Naive thymus-derived CD4-positive, alpha-beta T cell (primary cell): Measurements from ENCODE around the gene TYMS. TPM values are rescaled to one million over a fixed set of nuclear protein-coding genes. Genes with fewer than 3 reads are reported as not detected.
A peak's percentile ranks its signal among the peaks of the same experiment; 100 is the strongest.

Experiments
- ATAC-seq: fragments of 150-1000 bp; cut with Tn5 transposase; 2 replicates; pipeline ENCODE4 v1.10.0; 2021; ENCODE audit warnings: mild to moderate bottlenecking, moderate library complexity
- CTCF ChIA-PET: fragments of 350-600 bp; sonication (Branson Sonifier 250); formaldehyde crosslinking; loops from one replicate; lab custom pipeline; 2021; ENCODE audit warnings: antibody characterized with exemption; lab: Charles Lee
- POLR2A ChIA-PET: fragments of 350-600 bp; sonication (Branson Sonifier 250); formaldehyde crosslinking; loops from one replicate; lab custom pipeline; 2021; ENCODE audit warnings: antibody characterized with exemption, inconsistent platforms; lab: Charles Lee
- DNase-seq, 9 donors: peaks; one replicate each; pipeline versions ENCODE4 v3.0.0 to v3.0.0-alpha.2; 2020 to 2022; ENCODE audit warnings: mixed read lengths in 1 of 9
- H3K27ac ChIP-seq: one replicate; pipeline ENCODE4 v1.7.0; 2013; ENCODE audit warnings: mild to moderate bottlenecking, low read depth, low read length, moderate library complexity
- H3K27me3 ChIP-seq, 2 donors: one replicate each; pipeline ENCODE4 v1.7.0; 2013; ENCODE audit warnings: low read length in 2 of 2, mild to moderate bottlenecking in 2 of 2, moderate library complexity in 2 of 2; ENCODE audit not compliant: control insufficient read depth in 2 of 2, insufficient read depth in 2 of 2
- H3K36me3 ChIP-seq, 3 experiments: 1 replicate in 2 of 3; 2 replicates in 1 of 3; pipeline ENCODE4 v1.7.0; 2013; ENCODE audit warnings: low read length in 3 of 3, mild to moderate bottlenecking in 3 of 3, moderate library complexity in 1 of 3; ENCODE audit not compliant: insufficient read depth in 3 of 3, control insufficient read depth in 2 of 3
- H3K4me1 ChIP-seq, 2 donors: one replicate each; pipeline ENCODE4 v1.7.0; 2013; ENCODE audit warnings: low read length in 2 of 2, mild to moderate bottlenecking in 2 of 2, moderate library complexity in 1 of 2; ENCODE audit not compliant: control insufficient read depth in 2 of 2, insufficient read depth in 2 of 2
- H3K4me3 ChIP-seq: 2 replicates; pipeline ENCODE4 v1.7.0; 2013; ENCODE audit warnings: mild to moderate bottlenecking, low read length
- H3K9me3 ChIP-seq, 3 experiments: 1 replicate in 2 of 3; 2 replicates in 1 of 3; pipeline ENCODE4 v1.7.0; 2013; ENCODE audit warnings: low read length in 3 of 3; ENCODE audit not compliant: control insufficient read depth in 2 of 3
- H3K27ac Mint-ChIP-seq, 9 donors: one replicate each; pipeline ENCODE4 v1.8.0; 2020 to 2022; ENCODE audit warnings: mixed read lengths in 9 of 9, mild to moderate bottlenecking in 8 of 9, moderate library complexity in 5 of 9, inconsistent platforms in 2 of 9
- H3K27me3 Mint-ChIP-seq, 5 donors: one replicate each; pipeline ENCODE4 v1.8.0; 2021 to 2022; ENCODE audit warnings: mixed read lengths in 5 of 5, mild to moderate bottlenecking in 1 of 5
- H3K36me3 Mint-ChIP-seq, 5 donors: one replicate each; pipeline ENCODE4 v1.8.0; 2020 to 2022; ENCODE audit warnings: mixed read lengths in 5 of 5, mild to moderate bottlenecking in 3 of 5, inconsistent platforms in 1 of 5
- H3K4me1 Mint-ChIP-seq, 7 donors: one replicate each; pipeline ENCODE4 v1.8.0; 2020 to 2022; ENCODE audit warnings: mixed read lengths in 7 of 7, mild to moderate bottlenecking in 3 of 7, inconsistent platforms in 1 of 7
- H3K4me3 Mint-ChIP-seq, 10 donors: one replicate each; pipeline ENCODE4 v1.8.0; 2020 to 2022; ENCODE audit warnings: mild to moderate bottlenecking in 10 of 10, mixed read lengths in 10 of 10, moderate library complexity in 6 of 10, inconsistent platforms in 2 of 10
- H3K9me3 Mint-ChIP-seq, 11 donors: one replicate each; pipeline ENCODE4 v1.8.0; 2020 to 2022; ENCODE audit warnings: mixed read lengths in 11 of 11, mild to moderate bottlenecking in 4 of 11, inconsistent platforms in 1 of 11, moderate library complexity in 1 of 11
- intact Hi-C, 2 donors: fragments of 100-400 bp; cut with micrococcal nuclease; formaldehyde crosslinking; loops; one replicate each; pipeline ENCODE4 v1.15.1; 2023
- polyA plus RNA-seq, 2 donors: library from polyadenylated mRNA; unstranded; fragments of 300-500 nt; fragmentation: Illumina TruSeq; gene quantifications; one replicate each; pipeline ENCODE4 v1.2.3, GENCODE V29; 2021
- total RNA-seq, 6 experiments: library from RNA in 5 of 6; stranded (reverse) in 5 of 6; gene quantifications; 1 replicate in 5 of 6; 2 replicates in 1 of 6; pipeline ENCODE4 v1.2.3 and lab custom pipeline; 2021 to 2026

The TYMS gene
- total and polyA plus RNA-seq, 7 experiments from 2014 or later: 0.85 to 241 (median 2.0) TPM; not detected in 4

- POLR2A ChIA-PET: interaction anchor here (0.7 kb wide), 1 partner anchor 215 kb away, joined by 4 read pairs; no protein-coding TSS in a partner anchor
- ATAC-seq (peak; percentile 78), DNase-seq (peak; percentile 10 to 59 (median 37))
- no peaks in the 10 kb centered on the region for H3K36me3 Mint-ChIP-seq
- no peaks in the 10 kb centered on the region for H3K4me1 ChIP-seq
- H3K27ac Mint-ChIP-seq: no peak overlapping the region
- H3K4me1 Mint-ChIP-seq: peaks cover 0 to 2% (median 0%) of the 10 kb centered on the region in 7 donors
- CTCF ChIA-PET: interaction anchor here (0.8 to 3.2 kb wide), 8 partner anchors 16 to 1918 kb away, joined by 3 to 14 read pairs (median 4); no protein-coding TSS in a partner anchor
- H3K4me3 Mint-ChIP-seq: no peak overlapping the region
- H3K27me3 Mint-ChIP-seq: peaks cover 0 to 48% (median 5%) of the 10 kb centered on the region in 5 donors
- H3K27me3 ChIP-seq: no peaks in the 10 kb centered on the region
- H3K9me3 ChIP-seq: no peaks in the 10 kb centered on the region
- H3K9me3 Mint-ChIP-seq: no peaks in the 10 kb centered on the region
- intact Hi-C loops: loop anchor here (1.0 to 10.0 kb wide), 8 partner anchors 35 to 1921 kb away; no protein-coding TSS in a partner anchor
- no peaks in the 10 kb centered on the region for H3K36me3 ChIP-seq
- no peak overlapping the region for H3K27ac ChIP-seq
- no peak overlapping the region for H3K4me3 ChIP-seq
These were observed 33.5 kb upstream of the TYMS start for GRCh38 chr18:623761-624620.

DNA sequence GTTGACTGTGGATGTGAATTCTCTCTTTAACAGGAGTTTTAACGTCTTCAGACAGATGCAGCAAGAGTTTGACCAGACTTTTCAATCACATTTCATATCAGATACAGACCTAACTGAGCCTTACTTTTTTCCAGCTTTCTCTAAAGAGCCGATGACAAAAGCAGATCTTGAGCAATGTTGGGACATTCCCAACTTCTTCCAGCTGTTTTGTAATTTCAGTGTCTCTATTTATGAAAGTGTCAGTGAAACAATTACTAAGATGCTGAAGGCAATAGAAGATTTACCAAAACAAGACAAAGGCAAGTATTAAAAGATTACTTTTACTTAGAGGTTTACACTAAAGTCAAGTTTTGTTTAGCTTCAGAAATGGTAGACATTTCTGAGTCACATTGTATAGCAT is 30.2 kb upstream of the TYMS start:
- DNase-seq (no peak), ATAC-seq (no peak)
- Histone ChIP-seq H3K27ac (no peak overlapping the region), H3K4me3 (no peak overlapping the region), H3K36me3 (no peaks in the 10 kb centered on the region), H3K9me3 (no peaks in the 10 kb centered on the region), H3K4me1 (no peaks in the 10 kb centered on the region), H3K27me3 (no peaks in the 10 kb centered on the region)
- H3K9me3 Mint-ChIP-seq: peaks cover 0 to 4% (median 0%) of the 10 kb centered on the region in 11 donors
- intact Hi-C loops: loop anchor here in 1 of 2 donors (10.0 kb wide), 2 partner anchors 338 to 1918 kb away; no protein-coding TSS in a partner anchor
- H3K4me1 Mint-ChIP-seq: peaks cover 0 to 2% (median 0%) of the 10 kb centered on the region in 7 donors
- POLR2A ChIA-PET: no interaction called here
- peaks cover 0 to 4% (median 0%) of the 10 kb centered on the region in 5 donors for H3K36me3 Mint-ChIP-seq
- peaks cover 0 to 31% (median 8%) of the 10 kb centered on the region in 5 donors for H3K27me3 Mint-ChIP-seq
- no peak overlapping the region for H3K27ac Mint-ChIP-seq
- CTCF ChIA-PET: no interaction called here
- no peak overlapping the region for H3K4me3 Mint-ChIP-seq

GRCh38 chr18:629269-630150 is 27.9 kb upstream of the TYMS start:
- POLR2A ChIA-PET: no interaction called here

GRCh38 chr18:631560-631959 is 25.9 kb upstream of the TYMS start:
- H3K4me3 Mint-ChIP-seq: no peak overlapping the region
- H3K9me3 Mint-ChIP-seq: peaks cover 0 to 4% (median 0%) of the 10 kb centered on the region in 11 donors
- Histone ChIP-seq H3K27ac (no peak overlapping the region), H3K9me3 (no peaks in the 10 kb centered on the region), H3K4me3 (no peak overlapping the region), H3K27me3 (no peaks in the 10 kb centered on the region), H3K36me3 (no peaks in the 10 kb centered on the region), H3K4me1 (no peaks in the 10 kb centered on the region)
- no peak overlapping the region for H3K27ac Mint-ChIP-seq
- intact Hi-C loops: no loop called here
- POLR2A ChIA-PET: no interaction called here
- CTCF ChIA-PET: no interaction called here
- H3K27me3 Mint-ChIP-seq: peaks cover 0 to 22% (median 5%) of the 10 kb centered on the region in 5 donors
- peaks cover 0 to 4% (median 0%) of the 10 kb centered on the region in 5 donors for H3K36me3 Mint-ChIP-seq
- ATAC-seq (no peak), DNase-seq (no peak)
- no peaks in the 10 kb centered on the region for H3K4me1 Mint-ChIP-seq

More at GRCh38 chr18:629269-630150, 27.9 kb upstream of the TYMS start:
- CTCF ChIA-PET: no interaction called here
- Histone ChIP-seq H3K27ac (no peak overlapping the region), H3K27me3 (no peaks in the 10 kb centered on the region), H3K9me3 (no peaks in the 10 kb centered on the region), H3K4me1 (no peaks in the 10 kb centered on the region), H3K36me3 (no peaks in the 10 kb centered on the region), H3K4me3 (no peak overlapping the region)
- Mint-ChIP-seq H3K36me3 (peaks cover 0 to 4% (median 0%) of the 10 kb centered on the region in 5 donors), H3K27me3 (peaks cover 0 to 30% (median 5%) of the 10 kb centered on the region in 5 donors), H3K27ac (peak overlapping the region in 1 of 9 donors; percentile 8), H3K4me3 (no peak overlapping the region), H3K4me1 (no peaks in the 10 kb centered on the region), H3K9me3 (peaks cover 0 to 4% (median 0%) of the 10 kb centered on the region in 11 donors)
- ATAC-seq (no peak), DNase-seq (no peak)
- intact Hi-C loops: loop anchor here in 1 of 2 donors (10.0 kb wide), 2 partner anchors 335 to 1915 kb away; no protein-coding TSS in a partner anchor

DNA sequence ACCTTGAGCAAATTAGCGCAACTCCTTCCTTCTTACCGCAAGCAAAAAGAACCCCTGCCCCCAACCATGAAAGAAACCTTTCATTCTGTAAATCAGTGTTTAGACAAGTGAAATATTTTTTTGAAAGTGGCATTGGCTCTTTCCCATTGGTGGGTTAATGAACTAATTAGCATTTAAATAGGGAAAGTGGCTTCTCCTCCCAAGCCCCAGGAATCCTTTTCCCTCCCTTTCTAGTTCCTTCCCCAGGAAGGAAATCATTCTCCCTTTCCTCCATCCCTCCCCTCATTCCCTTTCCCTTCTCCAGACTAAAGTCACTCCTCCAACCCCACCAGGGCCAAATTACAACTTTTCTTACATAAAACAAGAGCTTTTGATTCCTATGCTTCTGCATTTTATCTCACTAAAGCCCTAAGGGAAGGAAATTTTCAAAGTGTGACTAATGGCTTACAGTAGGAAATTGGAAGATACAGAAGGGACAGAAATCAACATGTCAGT is 22.9 kb upstream of the TYMS start:
- peaks cover 0 to 4% (median 0%) of the 10 kb centered on the region in 5 donors for H3K36me3 Mint-ChIP-seq
- ATAC-seq: no peak

DNA sequence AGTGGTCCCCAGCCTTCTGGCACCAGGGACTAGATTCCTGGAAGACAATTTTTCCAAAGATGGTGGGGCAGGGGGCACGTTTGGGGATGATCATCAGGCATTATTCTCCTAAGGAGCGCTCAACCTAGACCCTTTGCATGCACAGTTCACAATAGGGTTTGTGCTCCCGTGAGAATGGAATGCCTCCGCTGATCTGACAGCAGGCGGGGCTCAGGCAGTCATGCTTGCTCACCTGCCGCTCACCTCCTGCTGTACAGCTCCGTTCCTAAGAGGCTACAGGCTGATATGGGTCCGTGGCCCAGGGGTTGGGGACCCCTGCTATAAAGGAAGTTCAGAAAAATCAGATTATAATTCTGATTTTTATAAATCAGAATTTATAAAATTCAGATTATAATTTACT is 22.3 kb upstream of the TYMS start:
- no peaks in the 10 kb centered on the region for H3K9me3 ChIP-seq
- peaks cover 0 to 4% (median 0%) of the 10 kb centered on the region in 11 donors for H3K9me3 Mint-ChIP-seq
- CTCF ChIA-PET: no interaction called here
- POLR2A ChIA-PET: no interaction called here
- no peak overlapping the region for H3K4me3 Mint-ChIP-seq
- intact Hi-C loops: no loop called here
- H3K27ac ChIP-seq: no peak overlapping the region
- H3K4me3 ChIP-seq: no peak overlapping the region
- H3K27me3 Mint-ChIP-seq: peaks cover 4 to 25% (median 9%) of the 10 kb centered on the region in 5 donors
- no peaks in the 10 kb centered on the region for H3K4me1 ChIP-seq
- H3K36me3 ChIP-seq: no peaks in the 10 kb centered on the region
- H3K27ac Mint-ChIP-seq: no peak overlapping the region
- peaks cover 0 to 4% (median 0%) of the 10 kb centered on the region in 5 donors for H3K36me3 Mint-ChIP-seq
- no peak for ATAC-seq
- H3K27me3 ChIP-seq: no peaks in the 10 kb centered on the region
- no peak for DNase-seq
- no peaks in the 10 kb centered on the region for H3K4me1 Mint-ChIP-seq

More for the DNA sequence above, 22.9 kb upstream of the TYMS start:
- Mint-ChIP-seq H3K4me3 (no peak overlapping the region), H3K4me1 (no peaks in the 10 kb centered on the region), H3K9me3 (peaks cover 0 to 4% (median 0%) of the 10 kb centered on the region in 11 donors), H3K27ac (no peak overlapping the region), H3K27me3 (peaks cover 4 to 21% (median 9%) of the 10 kb centered on the region in 5 donors)
- no peak for DNase-seq
- POLR2A ChIA-PET: no interaction called here
- CTCF ChIA-PET: no interaction called here
- Histone ChIP-seq H3K9me3 (no peaks in the 10 kb centered on the region), H3K4me3 (no peak overlapping the region), H3K27me3 (no peaks in the 10 kb centered on the region), H3K27ac (no peak overlapping the region), H3K4me1 (no peaks in the 10 kb centered on the region), H3K36me3 (no peaks in the 10 kb centered on the region)
- intact Hi-C loops: no loop called here
